Stimulated activated CD4-positive, alpha-beta T cell treated with anti-CD3 and anti-CD28 coated beads, Interleukin-15, amount 100 ng/mL, for 48 hours (primary cell): ENCODE measurements around the gene ESYT2.
"Not testable (repeated sequence)": the region's sequence is repeated elsewhere in the genome, so short reads cannot be mapped to it uniquely, and the experiment has no call there.

Experiments used
- DNase-seq, 2 donors: peaks; one replicate each; pipeline ENCODE4 v3.0.0-alpha.2; 2020; ENCODE audit warnings: low read depth in 2 of 2

Gene ESYT2, protein sequence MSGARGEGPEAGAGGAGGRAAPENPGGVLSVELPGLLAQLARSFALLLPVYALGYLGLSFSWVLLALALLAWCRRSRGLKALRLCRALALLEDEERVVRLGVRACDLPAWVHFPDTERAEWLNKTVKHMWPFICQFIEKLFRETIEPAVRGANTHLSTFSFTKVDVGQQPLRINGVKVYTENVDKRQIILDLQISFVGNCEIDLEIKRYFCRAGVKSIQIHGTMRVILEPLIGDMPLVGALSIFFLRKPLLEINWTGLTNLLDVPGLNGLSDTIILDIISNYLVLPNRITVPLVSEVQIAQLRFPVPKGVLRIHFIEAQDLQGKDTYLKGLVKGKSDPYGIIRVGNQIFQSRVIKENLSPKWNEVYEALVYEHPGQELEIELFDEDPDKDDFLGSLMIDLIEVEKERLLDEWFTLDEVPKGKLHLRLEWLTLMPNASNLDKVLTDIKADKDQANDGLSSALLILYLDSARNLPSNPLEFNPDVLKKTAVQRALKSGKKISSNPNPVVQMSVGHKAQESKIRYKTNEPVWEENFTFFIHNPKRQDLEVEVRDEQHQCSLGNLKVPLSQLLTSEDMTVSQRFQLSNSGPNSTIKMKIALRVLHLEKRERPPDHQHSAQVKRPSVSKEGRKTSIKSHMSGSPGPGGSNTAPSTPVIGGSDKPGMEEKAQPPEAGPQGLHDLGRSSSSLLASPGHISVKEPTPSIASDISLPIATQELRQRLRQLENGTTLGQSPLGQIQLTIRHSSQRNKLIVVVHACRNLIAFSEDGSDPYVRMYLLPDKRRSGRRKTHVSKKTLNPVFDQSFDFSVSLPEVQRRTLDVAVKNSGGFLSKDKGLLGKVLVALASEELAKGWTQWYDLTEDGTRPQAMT

DNA sequence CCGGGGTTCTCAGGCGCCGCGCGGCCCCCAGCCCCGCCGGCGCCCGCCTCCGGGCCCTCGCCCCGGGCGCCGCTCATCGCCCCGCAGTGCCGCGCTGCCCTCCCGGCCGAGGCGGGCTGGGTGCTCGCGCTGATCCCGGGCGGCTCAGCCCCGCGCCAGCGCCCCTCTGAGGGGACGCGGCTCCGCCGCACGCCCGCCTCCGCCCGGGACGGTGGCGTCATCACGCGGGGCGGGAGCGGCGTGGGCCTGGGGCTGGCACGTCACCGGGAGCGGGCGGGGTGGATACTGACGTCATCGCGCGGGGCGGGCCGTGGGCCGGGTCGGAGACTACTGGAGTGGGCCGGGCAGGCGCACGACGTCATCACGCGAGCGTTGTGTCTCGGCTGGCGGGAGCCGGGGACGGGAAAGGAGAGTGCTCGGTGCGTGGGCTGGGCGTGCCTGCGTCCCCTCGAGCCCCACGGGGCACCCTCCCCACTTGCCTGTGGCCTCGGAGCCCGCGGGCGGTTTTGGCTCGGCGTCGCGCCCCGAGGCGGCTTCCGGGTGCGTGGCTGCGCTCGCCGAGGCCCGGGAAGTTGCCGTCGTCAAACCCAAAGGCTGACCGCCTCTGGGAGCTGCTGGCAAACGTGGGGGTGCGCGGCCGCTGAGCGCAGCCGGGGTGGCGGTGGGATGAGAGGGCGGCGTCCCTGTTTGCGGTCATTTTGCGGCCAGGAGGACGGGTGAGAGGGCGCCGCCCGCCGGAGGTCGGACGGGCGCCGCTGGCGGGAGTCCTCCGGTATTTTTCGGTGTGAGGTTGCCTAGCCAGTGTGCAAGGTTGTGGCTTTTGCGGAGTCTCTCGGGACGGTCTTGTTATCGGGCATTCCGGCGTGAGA is at the start of gene ESYT2:
Gene ESYT2, minus strand, starts transcription at position 168 of the 869 bp plus-strand sequence. Its CDS starts 91 bp downstream, at position 77.
- peak; percentile 98 to 99 for DNase-seq

DNA sequence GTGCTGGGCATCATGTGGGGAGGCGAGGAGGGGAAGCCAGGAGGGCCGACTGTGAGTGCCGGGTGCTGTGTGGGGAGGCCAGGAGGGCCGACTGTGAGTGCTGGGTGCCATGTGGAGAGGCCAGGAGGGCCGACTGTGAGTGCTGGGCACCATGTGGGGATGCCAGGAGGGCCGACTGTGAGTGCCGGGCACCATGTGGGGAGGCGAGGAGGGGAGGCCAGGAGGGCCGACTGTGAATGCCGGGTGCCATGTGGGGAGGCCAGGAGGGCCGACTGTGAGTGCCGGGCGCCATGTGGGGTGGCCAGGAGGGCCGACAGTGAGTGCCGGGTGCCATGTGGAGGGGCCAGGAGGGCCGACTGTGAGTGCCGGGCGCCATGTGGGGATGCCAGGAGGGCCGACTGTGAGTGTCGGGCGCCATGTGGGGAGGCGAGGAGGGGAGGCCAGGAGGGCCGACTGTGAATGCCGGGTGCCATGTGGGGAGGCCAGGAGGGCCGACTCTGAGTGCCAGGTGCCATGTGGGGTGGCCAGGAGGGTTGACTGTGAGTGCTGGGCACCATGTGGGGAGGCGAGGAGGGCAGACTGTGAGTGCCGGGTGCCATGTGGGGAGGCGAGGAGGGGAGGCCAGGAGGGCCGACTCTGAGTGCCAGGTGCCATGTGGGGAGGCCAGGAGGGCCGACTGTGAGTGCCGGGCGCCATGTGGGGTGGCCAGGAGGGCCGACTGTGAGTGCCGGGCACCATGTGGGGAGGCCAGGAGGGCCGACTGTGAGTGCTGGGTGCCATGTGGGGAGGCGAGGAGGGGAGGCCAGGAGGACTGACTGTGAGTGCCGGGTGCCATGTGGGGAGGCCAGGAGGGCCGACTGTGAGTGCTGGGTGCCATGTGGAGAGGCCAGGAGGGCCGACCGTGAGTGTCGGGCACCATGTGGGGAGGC is 49.1 kb upstream of the ESYT2 start:
- not testable (repeated sequence) for DNase-seq

GRCh38 chr7:158876984-158877383 is 47.7 kb upstream of the ESYT2 start:
- DNase-seq: no peak

GRCh38 chr7:158869876-158870275 is 40.6 kb upstream of the ESYT2 start:
- DNase-seq: no peak

- DNase-seq: no peak
These were observed 39.6 kb upstream of the ESYT2 start for GRCh38 chr7:158868764-158869410.

- no peak for DNase-seq
These were observed 38.1 kb upstream of the ESYT2 start for GRCh38 chr7:158867214-158867984.

GRCh38 chr7:158865977-158866376 is 36.7 kb upstream of the ESYT2 start:
- no peak for DNase-seq

DNA sequence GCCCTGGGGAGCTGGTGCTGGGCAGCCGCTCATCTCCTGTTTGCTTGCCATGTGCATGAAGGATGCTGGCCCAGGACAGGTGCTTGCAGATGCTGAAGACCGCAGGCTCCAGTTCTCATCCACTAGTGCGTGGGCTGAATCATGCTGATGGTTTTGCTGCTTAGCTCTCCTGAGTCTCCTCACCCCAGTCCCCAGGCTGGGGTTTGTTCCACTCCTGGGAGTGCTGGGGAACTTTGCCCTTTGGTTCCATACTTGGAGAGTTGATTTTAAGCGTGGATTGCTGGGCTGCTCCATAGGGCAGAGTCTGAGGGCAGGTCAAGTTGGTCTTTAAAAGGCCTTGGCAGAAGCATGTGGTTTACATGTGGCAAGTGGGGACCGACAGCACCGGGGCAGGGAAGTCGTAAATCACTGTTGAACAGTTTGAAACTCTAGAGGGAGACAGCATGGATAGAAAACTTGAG is 36.2 kb upstream of the ESYT2 start:
- DNase-seq: no peak

- no peak for DNase-seq
These were observed 35.5 kb upstream of the ESYT2 start for GRCh38 chr7:158864833-158865232.

GRCh38 chr7:158864507-158864820 is 35.2 kb upstream of the ESYT2 start:
- no peak for DNase-seq

- peak; percentile 27 to 41 for DNase-seq
These were observed 34.5 kb upstream of the ESYT2 start for GRCh38 chr7:158863611-158864506.

- DNase-seq: peak; percentile 43 to 48
These were observed 33.8 kb upstream of the ESYT2 start for GRCh38 chr7:158862985-158863610.

DNA sequence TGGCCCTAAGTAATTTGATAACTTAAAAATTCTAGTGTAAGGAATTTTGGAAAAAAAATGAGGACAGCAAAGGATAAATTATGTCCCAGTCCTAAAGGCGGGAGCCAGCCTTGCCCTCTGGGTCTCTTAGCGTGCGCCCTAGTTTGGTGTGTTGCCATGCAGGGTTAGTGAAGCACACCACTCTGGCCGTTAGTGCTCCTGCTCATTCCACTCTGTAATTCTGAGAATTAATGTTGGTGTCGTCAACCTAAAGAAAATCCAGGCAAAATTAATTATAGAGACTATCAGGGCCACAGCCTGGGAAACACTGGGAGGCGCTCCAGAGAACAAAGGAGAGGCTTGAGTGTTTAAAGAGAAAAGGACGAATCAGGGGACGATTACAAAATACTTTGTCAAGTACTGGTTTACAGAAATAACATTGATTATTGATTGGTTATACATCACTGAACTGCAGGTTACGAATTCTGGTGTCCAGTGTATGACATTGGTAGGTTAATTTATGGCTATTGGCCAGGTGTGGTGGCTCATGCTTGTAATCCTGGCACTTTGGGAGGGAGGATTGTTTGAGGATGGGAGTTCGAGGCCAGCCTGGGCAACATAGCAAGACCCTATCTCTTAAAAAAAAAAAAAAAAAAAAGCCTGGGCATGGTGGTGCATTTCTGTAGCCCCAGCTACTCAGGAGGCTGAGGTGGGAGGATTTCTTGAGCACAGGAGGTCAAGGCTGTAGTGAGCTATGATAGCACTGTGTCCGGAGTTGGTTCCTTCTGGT is 32.8 kb upstream of the ESYT2 start:
- DNase-seq: no peak

DNA sequence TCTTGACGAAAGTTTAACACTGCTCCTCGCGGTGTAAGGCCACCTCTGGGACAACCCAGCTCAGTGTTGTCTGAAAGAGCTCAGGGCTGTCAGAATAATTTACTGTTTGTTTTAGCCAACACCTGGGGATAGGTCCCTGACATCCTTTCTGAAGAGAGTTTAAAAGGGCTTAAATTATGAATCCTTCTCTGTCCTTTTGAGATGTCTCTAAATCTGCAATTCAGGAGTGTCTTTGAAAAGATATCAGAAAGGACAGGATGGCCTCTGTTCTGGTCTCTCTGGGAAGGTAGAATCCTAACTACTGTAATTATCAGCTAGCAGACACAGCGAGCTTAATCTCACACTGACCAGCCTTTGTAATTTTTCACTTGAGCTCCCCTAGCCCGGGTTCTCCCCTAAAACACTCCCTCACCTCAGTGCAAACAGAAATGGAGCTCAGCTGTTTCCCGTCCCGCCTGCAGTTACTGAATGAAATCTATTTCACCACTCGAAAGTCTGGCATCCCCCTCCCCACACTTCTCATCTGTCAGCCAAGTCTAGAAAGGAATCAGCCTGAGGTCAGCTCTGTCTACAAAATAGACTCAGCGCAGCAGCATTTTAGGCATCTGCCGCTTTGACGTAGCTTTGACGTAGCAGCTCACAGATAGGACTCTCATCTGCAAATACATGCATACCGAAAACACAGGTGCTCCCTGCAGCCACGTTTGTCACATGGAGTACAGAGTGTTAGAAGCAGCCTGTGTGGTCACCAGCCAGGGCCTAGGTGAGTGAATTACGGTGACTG is 31.9 kb upstream of the ESYT2 start:
- DNase-seq: no peak

GRCh38 chr7:158860394-158860793 is 31.1 kb upstream of the ESYT2 start:
- DNase-seq: no peak
